ENCODE measurements around the gene CLTC. TPM values are rescaled to one million over a fixed set of nuclear protein-coding genes. Genes with fewer than 3 reads are reported as not detected.

The CLTC gene
- total RNA-seq, 1 experiment from 2014 or later: 162 TPM

GRCh38 chr17:59638553-59638952, 18.9 kb downstream of the CLTC start:
- H3K4me1 ChIP-seq (ENCODE audit: low read length): peaks cover 94% of the 10 kb centered on the region
- no peaks in the 10 kb centered on the region for H3K9me2 ChIP-seq (replicated peaks; ENCODE audit: insufficient read depth, low read length)
- peaks cover 95% of the 10 kb centered on the region for H3K79me2 ChIP-seq (ENCODE audit: low read length)
- H3K36me3 ChIP-seq (ENCODE audit: insufficient read depth, low read length): no peaks in the 10 kb centered on the region
- no peak overlapping the region for H2AFZ ChIP-seq (ENCODE audit: low read length)
- peaks cover 63% of the 10 kb centered on the region; the same call in 1 of the 2 replicates for H4K20me1 ChIP-seq (ENCODE audit: insufficient read depth, low read depth, low read length)
- no peak overlapping the region for H3K4me3 ChIP-seq (ENCODE audit: low read length)
- no peak overlapping the region for H3K4me2 ChIP-seq (ENCODE audit: low read depth, low read length, poor library complexity, severe bottlenecking)
- no peak for DNase-seq
- H3K9ac ChIP-seq (ENCODE audit: low read length): no peak overlapping the region
- H3K9me3 ChIP-seq (ENCODE audit: low read length): no peaks in the 10 kb centered on the region
- no peaks in the 10 kb centered on the region for H3K27me3 ChIP-seq (ENCODE audit: low read length)
- peak overlapping the region; percentile 56 for H3K27ac ChIP-seq (ENCODE audit: low read length)

GRCh38 chr17:59641799-59642484, 22.2 kb downstream of the CLTC start:
- Histone ChIP-seq H3K4me3 (ENCODE audit: low read length) (peak overlapping the region; percentile 50), H3K27ac (ENCODE audit: low read length) (peak overlapping the region; percentile 95), H2AFZ (ENCODE audit: low read length) (no peak overlapping the region), H3K4me2 (ENCODE audit: low read depth, low read length, poor library complexity, severe bottlenecking) (peak overlapping the region; percentile 81), H4K20me1 (ENCODE audit: insufficient read depth, low read depth, low read length) (peaks cover 46% of the 10 kb centered on the region), H3K9ac (ENCODE audit: low read length) (peak overlapping the region; percentile 51), H3K9me2 (replicated peaks; ENCODE audit: insufficient read depth, low read length) (no peaks in the 10 kb centered on the region), H3K36me3 (ENCODE audit: insufficient read depth, low read length) (peaks cover 30% of the 10 kb centered on the region), H3K4me1 (ENCODE audit: low read length) (peaks cover 70% of the 10 kb centered on the region), H3K27me3 (ENCODE audit: low read length) (no peaks in the 10 kb centered on the region), H3K79me2 (ENCODE audit: low read length) (peaks cover 97% of the 10 kb centered on the region), H3K9me3 (ENCODE audit: low read length) (no peaks in the 10 kb centered on the region)
- DNase-seq: peak; percentile 89

- Histone ChIP-seq H3K4me1 (ENCODE audit: low read length) (peaks cover 66% of the 10 kb centered on the region), H3K9ac (ENCODE audit: low read length) (peak overlapping the region; percentile 51), H3K4me3 (ENCODE audit: low read length) (peak overlapping the region; percentile 50), H3K27me3 (ENCODE audit: low read length) (no peaks in the 10 kb centered on the region), H3K9me3 (ENCODE audit: low read length) (no peaks in the 10 kb centered on the region), H4K20me1 (ENCODE audit: insufficient read depth, low read depth, low read length) (peaks cover 46% of the 10 kb centered on the region), H3K36me3 (ENCODE audit: insufficient read depth, low read length) (peaks cover 36% of the 10 kb centered on the region), H3K79me2 (ENCODE audit: low read length) (peaks cover 99% of the 10 kb centered on the region), H3K4me2 (ENCODE audit: low read depth, low read length, poor library complexity, severe bottlenecking) (peak overlapping the region; percentile 81), H3K9me2 (replicated peaks; ENCODE audit: insufficient read depth, low read length) (no peaks in the 10 kb centered on the region), H3K27ac (ENCODE audit: low read length) (peak overlapping the region; percentile 95), H2AFZ (ENCODE audit: low read length) (no peak overlapping the region)
- DNase-seq: no peak
These were observed 22.9 kb downstream of the CLTC start for GRCh38 chr17:59642565-59642964.

GRCh38 chr17:59643159-59644140, 23.8 kb downstream of the CLTC start:
- Histone ChIP-seq H3K27me3 (ENCODE audit: low read length) (no peaks in the 10 kb centered on the region), H3K4me2 (ENCODE audit: low read depth, low read length, poor library complexity, severe bottlenecking) (peak overlapping the region; percentile 81), H3K79me2 (ENCODE audit: low read length) (peaks cover 99% of the 10 kb centered on the region), H3K27ac (ENCODE audit: low read length) (peak overlapping the region; percentile 95), H3K9me2 (replicated peaks; ENCODE audit: insufficient read depth, low read length) (no peaks in the 10 kb centered on the region), H3K9ac (ENCODE audit: low read length) (peak overlapping the region; percentile 51), H3K4me1 (ENCODE audit: low read length) (peaks cover 57% of the 10 kb centered on the region), H3K9me3 (ENCODE audit: low read length) (no peaks in the 10 kb centered on the region), H2AFZ (ENCODE audit: low read length) (no peak overlapping the region), H3K36me3 (ENCODE audit: insufficient read depth, low read length) (peaks cover 45% of the 10 kb centered on the region), H4K20me1 (ENCODE audit: insufficient read depth, low read depth, low read length) (peaks cover 46% of the 10 kb centered on the region), H3K4me3 (ENCODE audit: low read length) (peak overlapping the region; percentile 50)
- peak; percentile 63 for DNase-seq

- Histone ChIP-seq H4K20me1 (ENCODE audit: insufficient read depth, low read depth, low read length) (peaks cover 19% of the 10 kb centered on the region), H3K4me3 (ENCODE audit: low read length) (no peak overlapping the region), H3K9me3 (ENCODE audit: low read length) (no peaks in the 10 kb centered on the region), H3K9me2 (replicated peaks; ENCODE audit: insufficient read depth, low read length) (no peaks in the 10 kb centered on the region), H3K9ac (ENCODE audit: low read length) (no peak overlapping the region), H3K4me2 (ENCODE audit: low read depth, low read length, poor library complexity, severe bottlenecking) (no peak overlapping the region), H2AFZ (ENCODE audit: low read length) (no peak overlapping the region), H3K36me3 (ENCODE audit: insufficient read depth, low read length) (peaks cover 84% of the 10 kb centered on the region), H3K4me1 (ENCODE audit: low read length) (peaks cover 20% of the 10 kb centered on the region), H3K27me3 (ENCODE audit: low read length) (no peaks in the 10 kb centered on the region), H3K27ac (ENCODE audit: low read length) (no peak overlapping the region), H3K79me2 (ENCODE audit: low read length) (peaks cover 100% of the 10 kb centered on the region)
- no peak for DNase-seq
These were observed 27.6 kb downstream of the CLTC start for GRCh38 chr17:59647288-59647687.

- DNase-seq: no peak
- no peak overlapping the region for H3K4me3 ChIP-seq (ENCODE audit: low read length)
- H3K9me2 ChIP-seq (replicated peaks; ENCODE audit: insufficient read depth, low read length): no peaks in the 10 kb centered on the region
- no peak overlapping the region for H3K27ac ChIP-seq (ENCODE audit: low read length)
- H3K9ac ChIP-seq (ENCODE audit: low read length): no peak overlapping the region
- no peaks in the 10 kb centered on the region for H4K20me1 ChIP-seq (ENCODE audit: insufficient read depth, low read depth, low read length)
- no peaks in the 10 kb centered on the region for H3K9me3 ChIP-seq (ENCODE audit: low read length)
- no peak overlapping the region for H3K4me2 ChIP-seq (ENCODE audit: low read depth, low read length, poor library complexity, severe bottlenecking)
- no peaks in the 10 kb centered on the region for H3K4me1 ChIP-seq (ENCODE audit: low read length)
- peaks cover 88% of the 10 kb centered on the region for H3K36me3 ChIP-seq (ENCODE audit: insufficient read depth, low read length)
- no peak overlapping the region for H2AFZ ChIP-seq (ENCODE audit: low read length)
- peaks cover 84% of the 10 kb centered on the region for H3K79me2 ChIP-seq (ENCODE audit: low read length)
- H3K27me3 ChIP-seq (ENCODE audit: low read length): no peaks in the 10 kb centered on the region
These were observed 30.2 kb downstream of the CLTC start for GRCh38 chr17:59649886-59650285.

- no peak overlapping the region for H3K27ac ChIP-seq (ENCODE audit: low read length)
- H3K4me3 ChIP-seq (ENCODE audit: low read length): no peak overlapping the region
- H3K27me3 ChIP-seq (ENCODE audit: low read length): no peaks in the 10 kb centered on the region
- H3K9me3 ChIP-seq (ENCODE audit: low read length): no peaks in the 10 kb centered on the region
- peaks cover 88% of the 10 kb centered on the region for H3K36me3 ChIP-seq (ENCODE audit: insufficient read depth, low read length)
- H3K4me1 ChIP-seq (ENCODE audit: low read length): no peaks in the 10 kb centered on the region
- no peak for DNase-seq
- no peaks in the 10 kb centered on the region for H4K20me1 ChIP-seq (ENCODE audit: insufficient read depth, low read depth, low read length)
- H3K9me2 ChIP-seq (replicated peaks; ENCODE audit: insufficient read depth, low read length): no peaks in the 10 kb centered on the region
- no peak overlapping the region for H3K9ac ChIP-seq (ENCODE audit: low read length)
- H3K4me2 ChIP-seq (ENCODE audit: low read depth, low read length, poor library complexity, severe bottlenecking): no peak overlapping the region
- H2AFZ ChIP-seq (ENCODE audit: low read length): no peak overlapping the region
- peaks cover 84% of the 10 kb centered on the region for H3K79me2 ChIP-seq (ENCODE audit: low read length)
These were observed 30.9 kb downstream of the CLTC start for GRCh38 chr17:59650642-59651041.

GRCh38 chr17:59651346-59651745, 31.7 kb downstream of the CLTC start:
- DNase-seq: no peak
- H3K36me3 ChIP-seq (ENCODE audit: insufficient read depth, low read length): peaks cover 88% of the 10 kb centered on the region
- H3K27me3 ChIP-seq (ENCODE audit: low read length): no peaks in the 10 kb centered on the region
- no peaks in the 10 kb centered on the region for H3K9me3 ChIP-seq (ENCODE audit: low read length)
- H3K27ac ChIP-seq (ENCODE audit: low read length): no peak overlapping the region
- no peak overlapping the region for H3K4me3 ChIP-seq (ENCODE audit: low read length)
- H3K79me2 ChIP-seq (ENCODE audit: low read length): peaks cover 82% of the 10 kb centered on the region
- no peaks in the 10 kb centered on the region for H4K20me1 ChIP-seq (ENCODE audit: insufficient read depth, low read depth, low read length)
- H2AFZ ChIP-seq (ENCODE audit: low read length): no peak overlapping the region
- H3K4me1 ChIP-seq (ENCODE audit: low read length): no peaks in the 10 kb centered on the region
- H3K4me2 ChIP-seq (ENCODE audit: low read depth, low read length, poor library complexity, severe bottlenecking): no peak overlapping the region
- H3K9me2 ChIP-seq (replicated peaks; ENCODE audit: insufficient read depth, low read length): no peaks in the 10 kb centered on the region
- no peak overlapping the region for H3K9ac ChIP-seq (ENCODE audit: low read length)

Data from Karpas-422 (cell line).